H1 (cell line): ENCODE data around the gene OSBP2. TPM values are rescaled to one million over a fixed set of nuclear protein-coding genes. Genes with fewer than 3 reads are reported as not detected.

Experiments used
- CHD7 ChIP-seq: fragments of 300-600 bp; sonication (generic); IDR thresholded peaks from 2 replicates; pipeline ENCODE4 v1.7.1; 2012; ENCODE audit warnings: low read length, moderate library complexity, mild to moderate bottlenecking, inconsistent platforms; ENCODE audit not compliant: insufficient replicate concordance
- JUN ChIP-seq: IDR thresholded peaks from 2 replicates; pipeline ENCODE4 v1.6.1; 2011; ENCODE audit warnings: low read depth, mild to moderate bottlenecking, improper control_type of control experiment, low read length
- polyA plus RNA-seq, 7 experiments: library from polyadenylated mRNA; depleted of rRNA in 3 of 7; stranded (reverse) in 5 of 7; unstranded in 2 of 7; fragments of >200 nt in 5 of 7; fragments of 200-250 nt in 2 of 7; gene quantifications; 1 replicate in 5 of 7; 2 replicates in 1 of 7; 4 replicates in 1 of 7; pipeline versions ENCODE4 v1.2.1 to v1.2.3, GENCODE V29; 2011 to 2013; ENCODE audit warnings: missing spikeins in 2 of 7, mixed read lengths in 2 of 7
- total RNA-seq: library from RNA; stranded (reverse); fragmentation: NEBNext Ultra II Directional; extraction: Animal tissue kit (Norgen Biotek cat#: 25700); gene quantifications from 2 replicates; pipeline ENCODE4 v1.2.1, GENCODE V29; 2021

OSBP2 gene
- total and polyA plus RNA-seq, 2 of the 8 experiments (the other 6 are each of a cell fraction or from before 2014, with no cell fraction given): 3.4 to 3.7 TPM

DNA sequence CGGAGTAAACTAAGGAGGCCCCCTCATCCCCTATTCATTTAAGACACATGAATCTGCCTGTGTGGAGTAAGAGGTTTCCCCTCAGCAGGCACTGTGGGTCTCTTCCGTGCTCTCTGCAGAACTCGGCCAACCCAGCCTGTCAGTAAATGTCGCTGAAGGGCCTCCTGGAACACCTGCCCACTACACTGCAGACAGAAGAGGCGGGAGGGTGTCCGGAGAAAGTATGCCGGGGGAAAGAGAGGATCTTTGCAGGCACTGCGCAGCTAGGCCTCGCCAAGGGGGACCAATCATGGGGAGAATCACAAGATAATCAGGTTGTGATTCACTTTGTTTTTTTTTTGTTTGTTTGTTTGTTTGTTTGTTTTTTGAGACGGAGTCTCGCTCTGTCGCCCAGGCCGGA lies 163.1 kb downstream of the OSBP2 start (continued):
- TF ChIP-seq CHD7 (no peak), JUN (no peak)
